GM04504 (cell line): ENCODE measurements around the gene NPM1.
A peak's percentile ranks its signal among the peaks of the same experiment; 100 is the strongest.
"Not testable (repeated sequence)": the region's sequence is repeated elsewhere in the genome, so short reads cannot be mapped to it uniquely, and the experiment has no call there.

Experiments used
- DNase-seq: peaks from one replicate; pipeline ENCODE4 v3.0.0-alpha.2; 2012; ENCODE audit warnings: low read depth

The NPM1 gene

DNA sequence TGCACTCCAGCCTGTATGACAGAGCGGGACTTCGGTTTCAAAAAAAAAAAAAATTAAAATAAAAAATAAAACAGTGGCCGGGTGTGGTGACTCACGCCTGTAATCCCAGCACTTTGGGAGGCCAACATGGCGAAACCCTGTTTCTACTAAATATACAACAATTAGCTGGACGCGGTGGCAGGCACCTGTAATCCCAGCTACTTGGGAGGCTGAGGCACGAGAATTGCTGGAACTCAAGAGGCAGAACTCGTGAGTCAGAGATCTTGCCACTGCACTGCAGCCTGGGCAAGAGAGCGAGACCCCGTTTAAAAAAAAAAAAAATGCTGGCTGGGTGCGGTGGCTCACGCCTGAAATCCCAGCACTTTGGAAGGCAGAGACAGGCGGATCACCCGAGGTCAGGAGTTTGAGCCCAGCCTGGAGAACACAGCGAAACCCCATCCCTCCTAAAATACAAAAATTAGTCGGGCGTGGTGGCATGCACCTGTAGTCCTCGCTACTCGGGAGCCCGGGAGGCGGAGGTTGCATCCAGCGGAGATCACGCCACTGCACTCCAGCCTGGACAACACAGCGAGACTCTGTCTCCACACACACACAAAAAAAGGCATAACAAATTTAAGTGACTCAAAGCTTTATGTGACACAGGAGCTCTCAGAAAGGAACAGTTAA is 1.5 kb upstream of the NPM1 start:
- DNase-seq: no peak

DNA sequence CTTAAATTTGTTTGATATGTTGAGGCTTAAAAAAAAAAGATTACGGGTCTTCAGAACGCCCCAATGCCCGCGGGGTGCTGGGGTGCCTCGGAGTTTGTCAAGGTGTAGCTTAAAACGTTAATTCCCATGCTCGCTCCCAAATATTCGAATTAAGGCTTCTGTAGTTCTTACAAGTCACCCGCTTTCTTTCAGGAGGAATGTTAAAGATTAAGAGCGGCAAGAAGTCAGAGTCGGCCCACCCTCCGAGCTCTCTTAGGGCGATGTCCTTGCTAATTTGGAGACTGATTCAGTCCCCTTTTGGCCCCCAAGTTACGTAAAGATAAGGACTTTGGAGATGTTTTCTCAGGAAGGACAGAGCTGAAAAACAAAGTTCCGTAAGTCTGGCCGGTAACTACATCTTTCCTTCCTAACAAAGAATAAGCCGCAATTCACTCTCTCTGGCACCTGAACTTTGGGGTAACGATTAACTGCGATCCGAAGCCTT is 746 bp upstream of the NPM1 start:
- no peak for DNase-seq

DNA sequence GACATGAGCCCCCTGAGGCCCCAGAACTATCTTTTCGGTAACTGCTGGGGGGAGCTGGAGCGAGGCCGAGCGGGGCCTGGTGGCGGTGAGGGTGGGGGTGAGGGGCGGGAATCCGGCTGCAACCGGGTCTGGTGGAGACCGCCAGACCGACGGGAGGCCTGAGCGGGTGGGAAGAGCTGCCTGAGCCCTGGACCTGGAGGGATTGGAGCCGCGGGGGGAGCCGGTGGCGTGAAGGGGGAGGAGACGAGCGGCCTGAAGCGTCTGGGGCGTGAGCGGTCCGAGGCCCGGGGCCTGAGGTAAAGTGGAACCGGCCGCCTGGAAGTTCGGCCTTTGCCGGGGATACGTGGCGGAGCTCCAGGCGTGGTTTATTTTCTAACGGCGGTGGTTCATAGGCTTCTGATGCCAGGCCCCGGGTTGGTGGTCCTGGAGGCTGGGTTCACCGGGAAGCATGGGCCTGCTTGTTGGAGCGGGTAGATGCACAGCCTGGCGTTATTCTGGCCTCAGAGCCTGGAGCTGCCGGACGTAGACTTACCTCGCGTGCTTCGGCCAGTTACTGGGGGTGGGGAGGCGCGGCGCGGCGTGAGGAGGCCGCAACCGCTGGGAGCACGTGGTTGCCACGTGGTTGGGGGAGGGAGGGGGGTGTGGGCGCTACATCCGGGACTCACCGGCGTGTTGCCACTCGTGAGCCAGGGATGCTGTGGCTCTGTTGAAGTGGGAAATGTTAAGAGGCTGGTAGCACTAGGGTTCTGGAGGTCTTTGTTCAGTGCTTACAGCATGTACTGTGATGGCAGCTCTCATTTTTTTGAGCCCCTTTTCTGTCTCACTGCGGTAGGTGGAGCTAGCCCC is 544 bp downstream of the NPM1 start:
- peak; percentile 40 for DNase-seq

DNA sequence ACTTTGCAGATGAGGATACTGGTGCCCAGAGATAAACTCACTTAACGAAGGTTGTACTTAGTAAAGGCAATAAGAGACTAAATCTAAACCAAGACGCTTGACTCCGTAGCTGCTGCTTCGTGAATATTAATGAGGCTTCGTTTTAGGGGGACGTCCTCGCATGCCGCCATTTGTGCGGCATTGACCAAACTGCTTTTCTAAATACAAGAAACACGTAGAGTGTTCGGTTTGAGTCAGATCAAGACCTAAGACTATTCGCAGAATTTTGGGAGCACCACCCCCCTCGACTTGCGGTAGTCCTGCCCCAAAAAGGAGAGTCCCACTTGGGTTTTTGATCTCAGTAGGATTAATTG is 1.1 kb downstream of the NPM1 start:
- DNase-seq: no peak

DNA sequence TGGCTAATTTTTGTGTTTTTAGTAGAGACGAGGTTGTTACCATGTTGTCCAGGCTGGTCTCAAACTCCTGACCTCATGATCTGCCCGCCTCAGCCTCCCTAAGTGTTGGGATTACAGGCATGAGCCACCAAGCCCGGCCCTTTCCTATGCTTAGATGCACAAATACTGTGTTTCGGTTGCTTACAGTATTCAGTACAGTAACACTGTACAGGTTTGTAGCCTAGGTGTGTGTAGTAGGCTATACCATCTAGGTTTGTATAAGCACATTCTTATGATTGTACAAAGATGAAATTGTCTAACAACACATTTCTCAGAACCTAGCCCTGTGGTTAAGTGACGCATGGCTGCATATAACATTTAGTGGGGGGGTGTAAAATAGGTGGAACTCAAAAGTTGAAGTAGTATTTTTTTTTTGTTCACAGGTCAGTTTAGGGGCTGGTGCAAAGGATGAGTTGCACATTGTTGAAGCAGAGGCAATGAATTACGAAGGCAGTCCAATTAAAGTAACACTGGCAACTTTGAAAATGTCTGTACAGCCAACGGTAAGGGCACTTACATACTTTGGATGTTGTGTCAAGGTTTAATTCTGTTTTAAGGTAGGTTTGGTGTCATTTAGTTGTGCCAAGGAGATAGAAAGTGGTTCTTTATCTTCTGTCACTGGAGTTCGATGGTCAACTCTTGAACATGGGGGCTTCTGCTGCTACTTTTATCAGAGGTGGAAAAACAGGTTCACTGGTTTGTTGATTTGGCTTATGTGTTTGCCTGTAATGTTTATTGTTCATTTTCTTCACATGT is 3.4 kb downstream of the NPM1 start:
- DNase-seq: no peak

DNA sequence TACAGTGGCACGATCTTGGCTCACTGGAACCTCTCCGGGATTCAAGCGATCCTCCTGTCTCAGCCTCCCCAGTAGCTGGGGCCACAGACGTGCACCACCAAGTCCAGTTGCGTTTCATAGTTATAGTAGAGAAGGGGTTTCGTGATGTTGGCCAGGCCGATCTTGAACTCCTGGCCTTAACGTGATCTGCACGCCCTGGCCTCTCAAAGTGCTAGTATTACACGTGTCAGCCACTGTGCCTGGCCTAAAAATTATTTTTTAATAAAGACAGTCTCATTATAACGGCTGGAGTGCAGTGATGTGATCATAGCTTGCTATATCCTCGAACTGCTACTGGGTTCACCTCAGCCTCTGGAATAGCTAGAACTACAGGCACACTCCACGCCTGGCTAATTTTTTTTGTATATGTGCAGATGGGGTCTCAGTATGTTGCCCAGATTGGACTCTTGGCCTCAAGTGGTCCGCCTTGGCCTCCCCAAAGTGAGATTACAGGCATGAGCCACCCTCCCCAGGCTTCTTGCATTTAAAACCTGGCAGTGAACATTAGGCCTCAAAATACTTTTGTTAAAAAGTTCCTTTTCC is 4.4 kb downstream of the NPM1 start:
- no peak for DNase-seq

DNA sequence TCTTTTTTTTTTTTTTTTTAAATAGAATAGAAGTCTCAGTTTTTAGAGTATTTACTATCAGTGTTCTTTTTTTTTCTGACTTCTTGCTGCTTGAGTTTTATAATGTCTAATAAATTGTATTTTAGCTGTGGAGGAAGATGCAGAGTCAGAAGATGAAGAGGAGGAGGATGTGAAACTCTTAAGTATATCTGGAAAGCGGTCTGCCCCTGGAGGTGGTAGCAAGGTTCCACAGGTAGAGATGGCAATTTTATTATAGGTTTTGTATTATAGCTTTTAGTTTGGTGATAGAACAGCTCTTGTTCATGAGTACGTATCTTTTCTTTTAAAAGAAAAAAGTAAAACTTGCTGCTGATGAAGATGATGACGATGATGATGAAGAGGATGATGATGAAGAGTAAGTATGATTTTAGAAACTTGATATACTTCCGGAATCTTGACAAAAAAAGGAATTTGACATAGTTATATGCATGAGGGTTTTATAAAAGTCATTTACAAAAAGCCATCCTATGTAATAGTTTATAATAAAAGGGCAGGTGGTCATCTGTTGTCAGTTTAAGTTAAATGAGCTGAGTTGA is 5.0 kb downstream of the NPM1 start:
- no peak for DNase-seq

DNA sequence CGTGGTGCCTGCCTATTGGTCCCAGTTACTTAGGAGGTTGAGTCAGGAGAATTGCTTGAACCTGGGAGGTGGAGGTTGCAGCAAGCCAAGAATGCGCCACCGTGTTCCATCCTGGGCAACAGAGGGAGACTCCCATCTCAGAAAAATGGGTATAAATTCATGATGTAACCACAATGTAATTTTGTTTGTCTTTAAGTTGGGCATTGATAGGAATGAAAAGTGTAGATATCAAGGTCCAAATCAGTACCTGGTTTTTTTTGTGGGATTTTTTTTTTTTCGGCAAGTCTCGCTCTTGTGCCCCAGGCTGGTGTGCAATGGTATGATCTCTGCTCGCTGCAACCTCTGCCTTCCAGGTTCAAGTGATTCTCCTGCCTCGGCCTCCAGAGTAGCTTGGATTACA is 7.4 kb downstream of the NPM1 start:
- no peak for DNase-seq

DNA sequence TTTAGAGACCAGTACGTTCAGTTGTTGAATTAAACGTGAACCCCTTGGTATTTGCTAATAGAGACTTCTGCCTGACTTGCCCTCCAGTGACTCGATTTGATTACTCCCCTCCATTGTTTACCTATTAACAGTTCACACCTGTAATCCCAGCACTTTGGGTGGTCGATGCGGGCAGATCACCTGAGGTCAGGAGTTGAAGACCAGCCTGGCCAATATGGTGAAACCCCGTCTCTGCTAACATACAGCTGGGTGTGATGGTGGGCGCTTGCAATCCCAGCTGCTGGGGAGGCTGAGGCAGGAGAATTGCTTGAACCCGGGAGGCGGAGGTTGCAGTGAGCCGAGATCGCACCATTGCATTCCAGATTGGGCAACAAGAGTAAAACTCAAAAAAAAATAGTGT is 8.9 kb downstream of the NPM1 start:
- DNase-seq: not testable (repeated sequence)

DNA sequence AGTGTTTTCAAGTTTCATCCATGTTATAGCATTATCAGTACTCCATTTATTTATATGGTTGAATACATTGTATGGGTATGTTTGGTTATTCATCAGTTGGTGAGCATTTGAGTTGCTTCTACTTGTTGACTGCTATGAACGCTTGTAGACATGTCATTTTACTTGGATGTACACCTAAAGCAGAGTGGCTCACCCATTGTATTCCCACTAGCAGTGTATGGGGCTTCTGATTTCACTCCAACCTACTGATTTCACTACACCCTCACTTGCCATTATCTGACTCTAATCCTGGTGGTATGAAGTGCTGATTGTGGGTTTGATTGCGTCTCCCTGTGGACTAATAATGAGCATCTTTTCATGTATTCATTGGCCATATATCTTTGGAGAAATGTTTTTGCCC is 9.5 kb downstream of the NPM1 start:
- DNase-seq: no peak

DNA sequence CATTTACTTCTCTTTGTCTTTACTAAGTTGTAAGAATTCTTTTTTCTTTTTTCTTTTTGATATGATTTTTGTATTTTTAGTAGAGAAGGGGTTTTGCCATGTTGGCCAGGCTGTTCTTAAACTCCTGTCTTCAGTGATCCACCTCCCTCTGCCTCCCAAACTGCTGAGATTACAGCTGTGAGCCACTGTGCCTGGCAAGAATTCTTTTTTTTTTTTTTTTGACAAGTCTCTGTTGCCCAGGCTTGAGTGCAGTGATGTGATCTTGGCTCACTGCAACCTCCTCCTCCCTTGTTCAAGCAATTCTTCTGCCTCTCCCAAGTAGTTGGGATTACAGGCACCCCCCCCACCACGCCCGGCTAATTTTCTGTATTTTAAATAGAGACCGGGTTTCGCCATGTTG is 9.9 kb downstream of the NPM1 start:
- no peak for DNase-seq

DNA sequence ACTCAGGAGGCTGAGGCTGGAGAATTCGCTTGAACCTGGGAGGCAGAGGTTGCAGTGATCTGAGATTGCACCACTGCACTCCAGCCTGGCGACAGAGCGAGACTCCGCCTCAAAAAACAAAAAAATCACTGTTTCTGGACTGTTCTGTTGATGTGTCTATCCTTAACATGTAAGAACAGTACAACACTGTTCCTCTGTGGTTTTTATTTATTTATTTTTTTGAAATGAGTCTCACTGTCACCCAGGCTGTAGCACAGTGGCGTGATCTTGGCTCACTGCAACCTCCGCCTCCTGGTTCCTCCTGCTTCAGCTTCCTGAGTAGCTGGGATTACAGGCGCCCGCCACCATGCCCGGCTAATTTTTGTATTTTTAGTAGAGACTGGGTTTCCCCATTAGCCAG is 11.0 kb downstream of the NPM1 start:
- DNase-seq: not testable (repeated sequence)

DNA sequence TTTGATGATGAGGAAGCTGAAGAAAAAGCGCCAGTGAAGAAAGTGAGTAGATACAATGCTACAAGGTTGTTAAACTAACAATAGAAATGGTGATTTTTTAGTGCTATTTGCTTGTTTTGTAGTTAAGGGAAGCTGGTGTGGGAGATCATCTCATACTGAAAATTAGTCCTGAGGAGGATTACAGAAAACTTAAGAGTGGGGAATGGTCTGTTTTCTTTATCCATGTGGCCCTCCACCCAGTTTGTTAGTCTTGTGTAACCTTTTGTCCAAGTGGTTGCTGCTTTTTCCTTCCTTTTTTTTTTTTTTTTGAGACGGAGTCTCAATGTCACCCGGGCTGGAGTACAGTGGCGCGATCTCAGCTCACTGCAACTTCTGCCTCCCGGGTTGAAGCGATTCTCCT is 12.5 kb downstream of the NPM1 start:
- DNase-seq: no peak

DNA sequence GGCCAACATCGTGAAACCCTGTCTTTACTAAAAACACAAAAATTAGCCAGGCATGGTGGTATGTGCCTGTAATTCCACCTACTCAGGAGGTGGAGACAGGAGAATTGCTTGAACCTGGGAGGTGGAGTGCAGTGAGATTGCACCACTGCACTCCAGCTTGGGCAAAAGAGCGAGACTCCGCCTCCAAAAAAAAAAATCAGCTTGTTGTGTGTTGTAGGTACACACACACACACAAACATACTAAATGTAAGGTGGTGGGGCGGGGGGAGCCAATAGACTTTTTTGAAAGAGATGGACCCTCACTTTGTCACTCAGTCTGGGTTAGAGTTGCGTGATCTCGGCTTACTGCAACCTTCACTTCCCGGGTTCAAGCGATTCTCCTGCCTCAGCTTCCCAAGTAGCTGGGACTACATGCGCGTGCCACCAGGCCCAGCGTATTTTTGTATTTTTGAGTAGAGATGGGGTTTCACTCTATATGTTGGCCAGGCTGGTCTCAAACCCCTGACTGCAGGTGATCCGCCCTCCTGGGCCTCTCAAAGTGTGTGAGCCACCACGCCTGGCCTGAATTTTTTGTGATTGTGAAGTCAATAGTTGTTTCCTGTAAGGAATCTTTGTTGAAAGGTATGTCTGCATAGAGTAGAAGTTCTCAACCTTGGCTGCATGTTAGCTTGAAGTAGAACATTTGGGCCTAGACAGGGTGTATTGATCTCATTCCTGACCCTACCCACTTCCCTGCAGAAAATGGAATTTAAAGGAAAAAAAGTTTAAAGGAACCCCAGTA is 13.7 kb downstream of the NPM1 start:
- DNase-seq: no peak

DNA sequence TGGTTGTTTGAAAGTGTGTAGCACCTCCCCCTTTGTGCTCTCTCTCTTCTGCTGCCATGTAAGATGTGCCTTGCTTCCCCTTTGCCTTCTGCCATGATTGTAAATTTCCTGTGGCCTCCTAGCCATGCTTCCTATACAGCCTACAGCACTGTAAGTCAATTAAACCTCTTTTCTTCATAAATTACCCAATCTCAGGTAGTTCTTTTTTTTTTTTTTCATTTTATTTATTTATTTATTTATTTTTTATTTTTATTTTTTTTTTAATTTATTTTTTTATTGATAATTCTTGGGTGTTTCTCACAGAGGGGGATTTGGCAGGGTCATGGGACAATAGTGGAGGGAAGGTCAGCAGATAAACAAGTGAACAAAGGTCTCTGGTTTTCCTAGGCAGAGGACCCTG is 15.1 kb downstream of the NPM1 start:
- not testable (repeated sequence) for DNase-seq

DNA sequence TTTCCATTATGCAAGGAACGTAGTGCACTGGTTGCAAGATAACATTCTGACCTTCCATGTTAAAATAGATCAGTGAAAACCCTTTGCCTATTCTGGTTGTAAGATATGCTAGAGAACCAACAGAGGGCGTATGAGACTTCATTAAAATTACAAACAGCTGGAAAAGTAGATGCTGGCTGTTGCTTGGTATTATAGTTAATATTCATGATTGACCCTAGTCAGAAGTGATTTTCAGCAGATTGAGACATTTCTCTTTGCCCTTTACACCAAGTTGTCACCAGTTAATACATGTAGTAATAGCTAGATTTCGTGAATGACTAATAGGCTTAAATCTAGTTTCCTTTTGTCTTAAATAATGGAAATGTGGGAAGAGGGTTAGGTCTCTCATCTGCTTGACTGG is 18.0 kb downstream of the NPM1 start:
- DNase-seq: no peak

DNA sequence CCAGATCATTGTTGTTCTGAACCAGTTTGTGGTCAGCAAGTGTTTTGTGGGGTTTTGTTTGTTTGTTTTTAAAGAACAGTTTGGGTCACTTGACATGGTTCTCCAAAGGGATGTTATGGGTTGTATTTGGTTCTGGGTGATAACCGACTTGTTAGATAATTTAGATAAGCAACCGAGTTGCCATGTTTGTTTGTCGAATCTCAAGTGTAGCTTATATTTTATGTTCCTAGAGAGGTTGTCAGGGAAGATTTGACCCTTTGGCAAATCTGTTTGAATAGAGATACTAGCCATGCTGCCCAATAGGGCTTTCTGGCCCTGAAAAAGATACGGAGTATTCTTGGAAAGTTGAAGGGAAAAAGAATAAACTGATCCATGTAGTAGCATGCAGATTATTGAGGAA is 19.6 kb downstream of the NPM1 start:
- no peak for DNase-seq

DNA sequence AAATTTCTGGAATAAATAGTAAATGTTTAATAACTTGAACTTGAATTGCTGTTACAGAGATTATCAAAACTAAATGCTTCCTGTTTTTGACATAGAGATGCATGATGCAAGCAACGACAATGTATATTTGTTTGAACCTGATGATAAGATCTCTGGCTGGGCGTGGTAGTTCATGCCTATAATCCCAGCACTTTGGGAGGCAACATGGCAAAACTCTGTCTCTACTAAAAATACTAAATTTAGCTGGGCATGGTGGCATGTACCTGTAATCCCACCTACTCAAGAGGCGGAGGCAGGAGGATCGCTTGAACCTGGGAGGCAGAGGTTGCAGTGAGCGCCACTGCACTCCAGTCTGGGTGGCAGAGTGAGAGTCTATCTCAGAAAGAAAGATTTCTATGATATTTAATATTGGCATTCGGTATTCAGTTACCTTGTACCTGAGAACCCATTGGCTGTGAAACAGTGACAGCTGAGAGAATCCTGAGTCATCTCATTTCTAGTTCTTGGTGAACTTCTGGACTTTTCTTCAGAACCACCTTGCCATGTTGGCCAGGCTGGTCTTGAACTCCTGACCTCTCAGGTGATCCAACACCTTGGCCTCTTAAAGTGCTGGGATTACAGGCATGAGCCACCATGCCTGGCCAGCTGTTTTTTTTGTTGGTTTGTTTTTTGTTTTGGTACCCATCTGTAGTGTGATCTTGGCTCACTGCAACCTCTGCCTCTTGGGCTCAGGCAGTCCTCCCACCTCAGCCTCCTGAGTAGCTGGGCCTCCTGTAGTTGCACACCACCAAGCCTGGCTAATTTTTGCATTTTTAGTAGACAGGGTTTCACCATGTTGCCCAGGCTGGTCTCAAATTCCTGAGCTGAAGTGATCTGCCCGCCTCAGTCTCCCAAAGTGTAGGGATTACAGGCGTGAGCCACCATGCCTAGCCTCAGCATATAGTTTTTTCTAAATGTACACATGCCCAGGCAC is 21.8 kb downstream of the NPM1 start:
- no peak for DNase-seq

DNA sequence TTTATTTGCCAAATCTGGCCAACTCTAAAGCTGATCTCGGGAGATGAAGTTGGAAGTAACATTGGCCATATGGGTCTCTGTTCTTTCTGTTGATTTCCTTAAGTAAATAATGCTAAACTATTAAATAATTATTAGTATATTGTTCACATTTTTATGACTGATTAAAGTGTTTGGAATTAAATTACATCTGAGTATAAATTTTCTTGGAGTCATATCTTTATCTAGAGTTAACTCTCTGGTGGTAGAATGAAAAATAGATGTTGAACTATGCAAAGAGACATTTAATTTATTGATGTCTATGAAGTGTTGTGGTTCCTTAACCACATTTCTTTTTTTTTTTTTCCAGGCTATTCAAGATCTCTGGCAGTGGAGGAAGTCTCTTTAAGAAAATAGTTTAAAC is 22.5 kb downstream of the NPM1 start:
- DNase-seq: no peak

DNA sequence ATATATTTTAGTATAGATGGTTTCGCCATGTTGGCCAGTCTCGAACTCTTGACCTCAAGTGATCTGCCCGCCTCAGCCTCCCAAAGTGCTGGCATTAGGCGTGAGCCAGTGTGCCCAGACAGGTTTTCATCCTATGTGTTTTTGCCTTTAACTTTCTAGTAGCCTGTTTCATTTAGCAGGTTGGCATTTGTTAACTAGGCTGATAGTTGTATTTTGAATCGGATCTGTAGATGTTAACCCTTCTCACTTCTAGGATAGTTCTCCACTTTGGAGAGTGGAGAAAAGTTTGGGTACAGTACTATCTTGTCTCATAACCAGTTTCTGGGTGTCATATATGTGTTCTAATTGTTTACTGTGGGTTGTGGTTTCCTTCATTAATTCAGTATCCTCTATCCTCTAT is 24.5 kb downstream of the NPM1 start:
- no peak for DNase-seq
